GM19035 (cell line): ENCODE data around the gene PRM1.

Experiments
- ATAC-seq: cut with Tn5 transposase; IDR thresholded peaks from one replicate; pipeline ENCODE4 v1.9.1; 2021; ENCODE audit not compliant: unreplicated experiment

The PRM1 gene

DNA sequence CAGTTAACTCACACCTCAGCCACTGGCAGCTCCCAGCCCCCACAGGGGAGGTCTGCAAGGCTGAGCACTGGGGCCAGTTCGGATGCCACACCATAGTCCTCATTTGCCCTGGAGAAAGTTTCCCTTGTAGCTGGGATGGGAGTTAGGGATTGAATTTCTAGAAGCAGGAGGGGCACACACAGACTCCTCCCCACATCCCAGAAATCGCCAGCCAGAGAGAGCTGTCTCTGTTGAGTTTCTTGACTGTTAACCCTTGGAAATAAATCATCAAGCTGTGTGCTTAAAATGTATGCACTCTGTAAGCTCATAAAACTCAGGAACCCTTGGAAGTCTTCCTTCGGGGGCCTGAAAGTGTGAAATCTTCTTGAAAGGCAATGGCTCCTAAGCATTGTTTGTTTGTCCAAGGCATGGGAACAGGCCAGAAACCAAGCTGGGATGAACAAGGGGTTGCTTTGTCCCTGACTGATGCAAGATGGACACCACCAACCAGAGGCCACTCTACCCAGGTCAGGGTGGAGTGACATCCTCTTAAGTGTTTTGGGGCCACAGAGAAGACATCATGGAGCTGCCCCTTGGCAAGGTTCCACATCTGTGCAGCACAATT lies 7.3 kb downstream of the PRM1 start:
- ATAC-seq, result no peak

DNA sequence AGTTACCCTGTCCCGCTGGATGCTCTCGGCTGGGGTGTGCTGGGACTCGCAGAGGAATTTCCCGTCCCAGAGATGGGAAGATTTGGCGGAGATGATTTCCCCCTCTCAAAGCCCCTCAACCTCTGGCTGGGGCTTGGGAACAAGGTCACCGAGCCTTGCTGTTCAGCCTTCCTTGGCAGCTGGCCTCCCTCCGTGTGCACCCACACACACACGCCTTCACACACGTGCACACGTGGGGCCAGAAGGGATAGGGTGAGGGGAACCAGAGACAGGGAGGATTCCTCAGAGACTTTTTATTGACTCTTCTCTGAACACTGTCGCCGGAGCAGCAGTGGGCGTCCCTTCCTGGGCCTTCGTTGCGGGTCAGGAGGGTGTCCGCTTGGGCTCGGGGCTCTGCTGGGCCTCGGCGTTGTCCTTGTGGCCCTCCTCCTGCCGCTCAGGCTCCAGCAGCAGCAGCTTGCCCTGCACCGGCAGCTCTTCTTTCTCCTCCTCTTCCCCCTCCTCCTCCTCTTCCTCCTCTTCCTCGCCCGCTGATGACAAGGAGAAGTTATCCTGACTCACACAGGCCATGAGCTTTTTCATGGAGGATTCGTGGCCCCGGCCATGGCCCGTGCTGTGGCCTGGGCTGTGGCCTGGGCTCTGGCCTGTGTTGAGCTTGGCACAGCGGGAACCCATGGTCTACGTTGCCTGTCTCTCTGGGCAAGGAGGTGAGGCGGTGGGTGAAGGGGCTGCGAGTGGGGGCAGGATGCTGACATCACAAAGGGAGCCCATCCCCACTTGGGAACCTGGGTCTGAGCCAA lies 8.0 kb downstream of the PRM1 start, which contains the start of gene PRM3:
TSS of gene PRM3 (minus strand) at position 709 of the 800 bp plus-strand sequence. CDS start at position 675, 34 bp downstream.
- ATAC-seq, result no peak

GRCh38 chr16:11272484-11272883 lies 8.6 kb downstream of the PRM1 start:
- no peak for ATAC-seq

GRCh38 chr16:11271610-11272009 lies 9.5 kb downstream of the PRM1 start:
- ATAC-seq, result no peak

- ATAC-seq, result no peak
Measured at GRCh38 chr16:11270602-11271162, 10.4 kb downstream of the PRM1 start.

DNA sequence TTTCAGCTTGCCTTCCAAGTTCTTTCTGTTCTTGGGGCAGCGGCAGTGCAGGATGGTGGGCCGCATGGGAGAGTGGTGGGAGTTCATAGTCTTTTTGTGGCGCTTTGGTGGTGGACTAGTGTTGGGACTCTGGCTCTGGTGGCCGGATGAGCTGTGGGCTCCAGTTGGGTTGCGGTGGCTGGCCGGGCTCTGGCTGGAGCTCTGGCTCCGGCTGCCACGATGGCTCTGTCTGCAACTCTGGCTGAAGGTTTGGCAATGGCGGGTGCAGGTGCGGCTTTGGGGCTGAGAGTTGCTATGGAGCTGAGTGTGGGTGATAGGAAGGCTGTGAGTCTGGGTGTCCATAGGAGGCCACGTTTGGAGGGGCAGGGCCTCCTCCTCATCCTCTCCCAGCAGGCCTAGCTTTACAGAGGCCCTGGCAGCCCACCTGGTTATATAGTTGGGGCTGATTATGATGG lies 12.2 kb downstream of the PRM1 start, which contains the start of gene TNP2:
TSS of gene TNP2 (minus strand) at position 405 of the 455 bp plus-strand sequence. CDS start at position 342, 63 bp downstream.
- no peak for ATAC-seq

GRCh38 chr16:11265124-11265523 lies 16.0 kb downstream of the PRM1 start:
- no peak for ATAC-seq

GRCh38 chr16:11264155-11264832 lies 16.8 kb downstream of the PRM1 start:
- no peak for ATAC-seq

- ATAC-seq, result no peak
Measured at GRCh38 chr16:11263737-11264136, 17.4 kb downstream of the PRM1 start.

DNA sequence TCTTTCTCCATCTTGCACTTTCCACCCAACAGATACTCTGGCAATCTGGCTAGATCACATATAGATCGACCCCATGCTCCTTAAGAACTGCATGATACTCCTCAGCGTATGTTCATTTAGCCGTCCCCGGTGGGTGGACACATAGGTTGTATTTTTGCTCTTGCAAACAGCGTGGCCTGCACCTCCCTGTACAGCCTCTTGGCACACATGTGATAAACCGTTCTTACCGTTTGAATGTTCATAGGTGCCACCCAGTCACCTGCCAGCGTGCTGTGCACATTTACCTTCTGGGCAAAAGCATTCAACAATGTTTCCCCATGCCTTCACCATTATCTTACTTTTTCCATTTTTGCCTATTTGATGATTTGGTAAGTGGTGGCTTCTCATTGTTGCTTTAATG lies 18.2 kb downstream of the PRM1 start:
- ATAC-seq, result no peak

DNA sequence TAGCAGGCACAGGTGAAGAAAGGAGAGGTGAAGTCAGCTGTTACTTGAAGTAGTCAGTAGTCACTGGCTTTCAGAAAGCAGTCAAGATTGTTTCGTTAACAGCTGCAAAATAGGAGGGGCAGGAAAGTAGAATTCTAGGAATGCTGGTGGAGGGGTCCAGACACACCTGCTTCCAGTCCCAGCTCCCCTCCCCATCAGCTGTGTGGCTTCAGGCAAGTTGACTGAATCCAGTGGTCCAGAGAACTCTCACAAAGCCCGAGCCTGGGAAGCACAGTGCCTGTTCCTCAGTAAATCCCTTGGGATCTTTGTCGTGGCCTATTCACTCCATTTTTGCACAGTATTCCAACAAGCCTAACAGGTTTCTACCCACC lies 20.5 kb downstream of the PRM1 start:
- ATAC-seq, result no peak

DNA sequence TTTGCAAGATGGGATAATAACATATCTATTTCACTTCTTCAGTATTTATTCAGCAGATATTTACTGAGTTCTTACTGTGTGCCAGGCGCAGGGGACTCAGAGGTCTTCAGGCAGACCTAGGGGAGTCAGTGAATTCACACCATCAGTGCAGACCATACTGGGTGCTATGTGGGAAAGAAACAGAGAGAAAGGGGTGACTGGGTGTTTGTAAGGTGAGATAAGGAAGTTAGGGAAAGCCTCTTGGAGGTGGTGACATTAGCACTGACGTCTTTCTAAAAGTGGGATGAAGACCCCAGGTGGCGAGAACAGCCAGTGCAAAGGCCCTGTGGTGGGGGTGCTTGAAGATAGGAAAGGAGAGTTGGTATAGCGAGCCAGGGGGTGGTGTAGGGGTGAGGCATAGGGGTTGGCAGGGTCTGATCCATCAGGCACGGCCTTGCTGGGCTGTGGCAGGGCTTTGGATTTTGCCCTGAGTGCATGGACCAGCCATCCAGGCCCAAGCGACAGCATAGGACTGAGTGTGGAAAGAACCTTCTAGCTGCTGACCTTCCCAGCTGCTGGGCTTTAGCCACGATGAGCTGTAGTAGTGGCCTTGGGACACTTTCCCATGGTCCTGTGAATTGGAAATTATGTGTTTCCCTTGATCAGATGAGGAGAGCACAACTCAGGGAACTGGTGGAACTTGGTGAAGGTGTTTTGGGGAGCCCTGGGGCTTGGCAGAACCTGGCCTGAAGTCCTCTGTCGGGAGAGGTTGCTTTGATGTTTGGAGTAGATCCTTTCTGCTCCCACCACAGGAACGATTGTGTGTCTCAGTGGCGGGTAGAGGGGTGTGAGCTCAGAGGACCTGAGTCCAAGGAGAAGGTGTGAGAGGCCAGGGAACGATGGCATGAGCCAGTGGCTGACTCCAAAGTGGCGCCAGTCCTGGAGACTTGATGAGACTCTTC lies 21.2 kb downstream of the PRM1 start:
- ATAC-seq, result no peak

GRCh38 chr16:11258553-11259492 lies 22.3 kb downstream of the PRM1 start:
- ATAC-seq, result no peak

DNA sequence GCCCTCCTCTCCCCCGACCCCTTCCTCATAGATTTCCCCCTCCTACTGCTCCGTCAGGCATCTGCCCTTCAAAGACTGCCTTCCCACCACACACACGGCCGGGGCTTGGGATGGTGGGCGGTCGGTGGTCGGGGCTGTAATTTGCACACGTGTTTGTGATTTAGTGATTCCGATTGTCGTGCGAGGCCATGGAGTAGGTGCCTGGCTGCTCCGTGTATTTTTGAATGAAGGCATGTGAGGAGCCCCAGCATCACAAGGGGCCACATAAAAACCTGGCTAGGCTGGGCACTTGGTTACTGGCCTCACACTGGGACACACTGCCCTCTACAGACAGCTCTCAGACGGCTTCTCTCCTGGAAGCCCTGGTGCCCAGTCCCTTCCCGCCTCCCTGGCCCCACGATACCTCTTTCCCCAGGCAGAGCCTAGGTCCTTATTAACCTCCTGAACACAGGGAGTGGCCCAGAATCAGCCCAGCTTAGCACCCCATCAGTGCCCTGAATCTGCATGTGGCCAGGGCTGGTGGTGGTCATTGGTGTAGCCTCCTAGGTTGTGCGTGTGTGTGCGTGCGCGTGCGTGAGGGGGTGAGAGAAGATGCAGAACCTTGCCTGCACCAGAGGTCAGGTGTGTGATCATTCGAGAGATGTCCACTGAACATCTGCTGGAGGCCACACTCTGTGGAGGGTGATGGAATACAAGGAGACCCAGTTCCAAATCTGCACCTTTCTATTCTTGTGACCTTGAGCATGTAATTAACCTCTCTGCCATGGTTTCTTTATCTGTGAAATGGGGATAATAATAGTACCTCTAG lies 23.8 kb downstream of the PRM1 start:
- no peak for ATAC-seq

- ATAC-seq, result no peak
Measured at GRCh38 chr16:11256661-11257130, 24.4 kb downstream of the PRM1 start.

DNA sequence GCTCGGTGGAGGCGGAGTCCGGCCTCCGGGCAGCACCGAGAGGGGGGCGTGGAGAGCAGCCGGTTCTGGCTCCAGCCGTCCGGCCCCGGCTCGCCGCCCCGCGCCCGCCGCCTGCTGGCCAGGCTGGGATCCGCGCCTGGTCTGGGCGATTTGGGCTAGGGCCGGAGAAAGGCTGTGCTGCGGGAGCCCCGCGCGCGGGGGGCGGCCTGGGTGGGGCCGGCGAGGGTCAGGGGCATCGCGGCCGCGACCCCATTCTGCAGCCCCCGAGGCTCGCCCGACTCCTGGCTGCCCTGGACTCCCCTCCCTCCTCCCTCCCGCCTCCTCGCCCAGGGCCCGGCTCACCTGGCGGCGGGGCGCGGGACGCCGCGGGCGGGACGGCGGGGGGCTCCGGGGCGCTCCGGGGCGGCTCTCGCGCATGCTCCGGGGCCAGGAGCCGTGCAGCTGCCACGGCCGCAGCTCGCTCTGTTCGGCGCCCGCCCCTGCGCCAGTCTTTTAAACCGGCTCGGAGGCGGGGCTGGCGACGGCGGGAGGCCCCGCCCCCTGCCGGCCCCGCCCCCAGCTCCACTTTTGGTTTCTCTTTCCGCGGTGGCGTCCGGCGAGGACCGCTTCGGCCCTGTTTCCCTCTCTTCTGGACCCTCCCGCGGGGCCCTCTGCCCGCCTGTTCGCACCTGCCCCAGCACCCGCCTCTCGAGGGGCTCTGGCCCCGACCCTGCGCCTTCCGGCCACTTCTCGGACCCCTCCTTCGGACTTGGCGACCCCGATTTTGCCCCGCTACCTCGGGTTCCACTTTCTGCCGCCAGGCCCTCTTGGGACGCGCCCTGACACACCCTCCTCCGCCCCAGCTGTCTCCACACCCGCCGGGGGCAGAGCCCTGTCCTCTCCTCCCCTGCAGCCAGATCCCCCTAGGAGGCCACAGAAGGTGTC lies 25.1 kb downstream of the PRM1 start, which contains the start of gene SOCS1:
TSS of gene SOCS1 (minus strand) at position 468 of the 924 bp plus-strand sequence. CDS start 726 bp downstream, outside the sequence.
- ATAC-seq, result peak; percentile 63
